Duodenal mucosa (tissue), 2 donors: Measurements from ENCODE around the gene ADCY5.

Experiments used
- H3K27ac ChIP-seq: one replicate; pipeline ENCODE4 v1.7.0; 2013; ENCODE audit warnings: low read depth, low read length
- H3K27me3 ChIP-seq, 2 donors: one replicate each; pipeline ENCODE4 v1.7.0; 2013; ENCODE audit warnings: low read length in 2 of 2, control low read depth in 1 of 2; ENCODE audit not compliant: insufficient read depth in 2 of 2, control insufficient read depth in 1 of 2
- H3K36me3 ChIP-seq, 2 donors: one replicate each; pipeline ENCODE4 v1.7.0; 2013; ENCODE audit warnings: low read length in 2 of 2, control low read depth in 1 of 2; ENCODE audit not compliant: insufficient read depth in 2 of 2, control insufficient read depth in 1 of 2
- H3K4me1 ChIP-seq, 2 donors: one replicate each; pipeline ENCODE4 v1.7.0; 2013; ENCODE audit warnings: low read length in 2 of 2, control low read depth in 1 of 2; ENCODE audit not compliant: insufficient read depth in 2 of 2, control insufficient read depth in 1 of 2
- H3K4me3 ChIP-seq, 2 donors: one replicate each; pipeline ENCODE4 v1.7.0; 2013; ENCODE audit warnings: low read length in 2 of 2, low read depth in 1 of 2
- H3K9ac ChIP-seq, 2 donors: one replicate each; pipeline ENCODE4 v1.7.0; 2013; ENCODE audit warnings: low read length in 2 of 2, low read depth in 1 of 2
- H3K9me3 ChIP-seq, 2 donors: one replicate each; pipeline ENCODE4 v1.7.0; 2013; ENCODE audit warnings: low read length in 2 of 2, control low read depth in 1 of 2; ENCODE audit not compliant: control insufficient read depth in 1 of 2

ADCY5 gene

GRCh38 chr3:123344907-123345594, 103.8 kb downstream of the ADCY5 start:
- Histone ChIP-seq H3K27ac (no peak overlapping the region), H3K9ac (no peak overlapping the region), H3K4me1 (peaks cover 0 to 4% of the 10 kb centered on the region in 2 donors)

GRCh38 chr3:123344175-123344906, 104.5 kb downstream of the ADCY5 start:
- H3K9ac ChIP-seq: no peak overlapping the region
- H3K27me3 ChIP-seq: peaks cover 0 to 6% of the 10 kb centered on the region in 2 donors
- H3K36me3 ChIP-seq: no peaks in the 10 kb centered on the region
- peaks cover 0 to 4% of the 10 kb centered on the region in 2 donors for H3K4me1 ChIP-seq
- H3K9me3 ChIP-seq: no peaks in the 10 kb centered on the region
- H3K27ac ChIP-seq: no peak overlapping the region
- no peak overlapping the region for H3K4me3 ChIP-seq

More at GRCh38 chr3:123344907-123345594, 103.8 kb downstream of the ADCY5 start:
- Histone ChIP-seq H3K9me3 (no peaks in the 10 kb centered on the region), H3K27me3 (peaks cover 0 to 6% of the 10 kb centered on the region in 2 donors), H3K36me3 (no peaks in the 10 kb centered on the region), H3K4me3 (no peak overlapping the region)

- Histone ChIP-seq H3K9ac (no peak overlapping the region), H3K4me3 (no peak overlapping the region), H3K9me3 (no peaks in the 10 kb centered on the region), H3K4me1 (peaks cover 0 to 4% of the 10 kb centered on the region in 2 donors), H3K27ac (no peak overlapping the region), H3K36me3 (no peaks in the 10 kb centered on the region), H3K27me3 (peaks cover 0 to 3% of the 10 kb centered on the region in 2 donors)
Measured at GRCh38 chr3:123343296-123344174, 105.4 kb downstream of the ADCY5 start.

DNA sequence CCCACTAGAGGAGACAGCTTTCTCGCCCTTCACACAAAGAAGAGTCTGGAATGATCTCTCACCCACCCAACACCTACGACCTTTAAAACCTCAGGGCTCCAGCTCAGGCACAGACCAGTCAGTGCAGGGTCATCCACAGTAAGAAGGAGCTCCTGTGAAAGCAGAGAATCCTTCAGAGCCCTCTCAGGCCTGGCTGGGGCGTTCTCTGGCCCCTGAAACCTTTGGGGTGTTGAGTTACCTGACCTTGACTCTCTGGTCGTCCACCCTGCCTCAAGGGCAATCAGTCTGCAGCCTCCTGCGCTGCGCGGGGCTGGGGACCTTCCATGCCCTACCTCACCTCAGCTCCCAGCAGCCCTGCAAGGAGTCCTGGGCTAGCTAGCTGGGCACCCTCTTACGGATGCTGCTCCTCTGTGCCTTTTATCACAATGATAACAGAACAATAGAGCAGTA, 106.2 kb downstream of the ADCY5 start:
- H3K4me1 ChIP-seq: peaks cover 0 to under 1% of the 10 kb centered on the region in 2 donors
- no peaks in the 10 kb centered on the region for H3K36me3 ChIP-seq
- peaks cover 0 to 3% of the 10 kb centered on the region in 2 donors for H3K27me3 ChIP-seq
- no peak overlapping the region for H3K9ac ChIP-seq
- no peak overlapping the region for H3K4me3 ChIP-seq
- no peak overlapping the region for H3K27ac ChIP-seq
- H3K9me3 ChIP-seq: no peaks in the 10 kb centered on the region

GRCh38 chr3:123341871-123342630, 106.8 kb downstream of the ADCY5 start:
- H3K4me3 ChIP-seq: no peak overlapping the region

GRCh38 chr3:123340336-123340735, 108.6 kb downstream of the ADCY5 start:
- Histone ChIP-seq H3K27me3 (no peaks in the 10 kb centered on the region), H3K36me3 (no peaks in the 10 kb centered on the region), H3K4me1 (no peaks in the 10 kb centered on the region), H3K4me3 (no peak overlapping the region), H3K9ac (no peak overlapping the region), H3K9me3 (no peaks in the 10 kb centered on the region), H3K27ac (no peak overlapping the region)

More at GRCh38 chr3:123341871-123342630, 106.8 kb downstream of the ADCY5 start:
- H3K27ac ChIP-seq: no peak overlapping the region
- H3K9me3 ChIP-seq: no peaks in the 10 kb centered on the region
- H3K9ac ChIP-seq: no peak overlapping the region
- no peaks in the 10 kb centered on the region for H3K36me3 ChIP-seq
- no peaks in the 10 kb centered on the region for H3K4me1 ChIP-seq
- peaks cover 0 to 3% of the 10 kb centered on the region in 2 donors for H3K27me3 ChIP-seq

GRCh38 chr3:123339302-123339701, 109.6 kb downstream of the ADCY5 start:
- Histone ChIP-seq H3K9ac (no peak overlapping the region), H3K4me1 (no peaks in the 10 kb centered on the region), H3K4me3 (no peak overlapping the region), H3K27me3 (no peaks in the 10 kb centered on the region), H3K27ac (no peak overlapping the region), H3K36me3 (no peaks in the 10 kb centered on the region), H3K9me3 (no peaks in the 10 kb centered on the region)

DNA sequence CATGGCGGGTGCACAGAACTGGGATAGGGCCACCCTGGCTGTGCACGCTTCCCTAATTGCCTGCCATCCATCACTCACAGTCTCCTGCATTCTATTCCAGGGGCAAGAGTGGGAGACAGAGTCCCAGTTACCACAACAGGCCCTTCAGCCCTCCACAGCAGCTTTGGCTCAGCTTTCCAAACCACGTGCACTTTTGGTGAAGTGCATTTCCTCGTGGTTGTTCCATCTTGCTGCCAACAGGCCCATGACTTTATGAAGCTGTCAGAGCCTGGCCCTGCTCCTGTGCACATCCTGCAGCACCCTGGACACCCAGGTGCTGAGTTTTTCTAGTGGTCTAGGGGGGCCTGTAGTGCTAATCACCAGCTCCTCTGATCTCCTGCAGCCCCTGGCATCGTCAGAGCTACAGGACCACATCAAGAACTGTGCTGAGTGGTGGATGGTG, 110.2 kb downstream of the ADCY5 start:
- no peak overlapping the region for H3K4me3 ChIP-seq
- H3K9ac ChIP-seq: no peak overlapping the region
- no peaks in the 10 kb centered on the region for H3K9me3 ChIP-seq
- no peaks in the 10 kb centered on the region for H3K36me3 ChIP-seq
- no peaks in the 10 kb centered on the region for H3K4me1 ChIP-seq
- H3K27me3 ChIP-seq: no peaks in the 10 kb centered on the region
- H3K27ac ChIP-seq: no peak overlapping the region

DNA sequence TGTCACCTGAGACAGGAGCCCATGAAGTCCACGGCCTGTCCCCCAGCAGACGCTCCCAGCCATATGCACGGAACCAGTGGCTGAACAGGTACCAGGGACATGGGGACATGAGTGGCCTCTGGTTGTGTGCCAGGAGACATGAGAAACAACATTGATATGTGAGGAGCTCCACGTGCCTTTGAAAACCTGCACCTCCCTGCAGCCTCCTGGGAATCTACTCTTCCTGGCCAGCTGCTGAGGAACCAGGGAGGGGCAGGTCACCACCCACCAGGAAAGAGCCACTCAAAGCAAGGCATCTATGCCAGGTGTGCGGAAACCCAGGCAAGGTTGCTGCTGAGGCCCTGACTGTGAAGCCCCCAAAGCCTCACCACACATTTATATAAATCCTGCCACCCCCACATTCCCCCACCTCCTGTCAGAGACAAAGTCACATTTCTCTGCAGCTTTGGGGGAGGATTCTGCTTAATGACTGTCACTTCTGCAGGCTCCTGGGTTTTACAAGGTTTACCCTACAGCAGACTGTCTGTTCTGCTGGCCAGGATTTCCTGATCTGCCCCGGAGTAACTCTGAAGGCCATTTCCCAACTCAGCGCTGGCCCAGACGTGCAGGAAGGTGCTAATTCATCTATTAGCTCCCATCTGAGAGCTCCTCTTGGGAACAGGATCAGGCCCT, 110.8 kb downstream of the ADCY5 start:
- Histone ChIP-seq H3K4me1 (no peaks in the 10 kb centered on the region), H3K27me3 (no peaks in the 10 kb centered on the region), H3K4me3 (no peak overlapping the region), H3K27ac (no peak overlapping the region), H3K9me3 (peaks cover 0 to under 1% of the 10 kb centered on the region in 2 donors), H3K9ac (no peak overlapping the region), H3K36me3 (no peaks in the 10 kb centered on the region)
